GM19372 (cell line): ENCODE results near the gene MICAL3.
"Not testable (repeated sequence)": the region's sequence is repeated elsewhere in the genome, so short reads cannot be mapped to it uniquely, and the experiment has no call there.

Experiments used
- ATAC-seq: cut with Tn5 transposase; IDR thresholded peaks from one replicate; pipeline ENCODE4 v1.9.1; 2021; ENCODE audit warnings: mild to moderate bottlenecking, low read depth, moderate library complexity; ENCODE audit not compliant: unreplicated experiment

The MICAL3 gene

GRCh38 chr22:17893900-17894535 is 130.3 kb downstream of the MICAL3 start:
- ATAC-seq: no peak

- ATAC-seq: no peak
These were observed 132.0 kb downstream of the MICAL3 start for GRCh38 chr22:17892376-17892775.

DNA sequence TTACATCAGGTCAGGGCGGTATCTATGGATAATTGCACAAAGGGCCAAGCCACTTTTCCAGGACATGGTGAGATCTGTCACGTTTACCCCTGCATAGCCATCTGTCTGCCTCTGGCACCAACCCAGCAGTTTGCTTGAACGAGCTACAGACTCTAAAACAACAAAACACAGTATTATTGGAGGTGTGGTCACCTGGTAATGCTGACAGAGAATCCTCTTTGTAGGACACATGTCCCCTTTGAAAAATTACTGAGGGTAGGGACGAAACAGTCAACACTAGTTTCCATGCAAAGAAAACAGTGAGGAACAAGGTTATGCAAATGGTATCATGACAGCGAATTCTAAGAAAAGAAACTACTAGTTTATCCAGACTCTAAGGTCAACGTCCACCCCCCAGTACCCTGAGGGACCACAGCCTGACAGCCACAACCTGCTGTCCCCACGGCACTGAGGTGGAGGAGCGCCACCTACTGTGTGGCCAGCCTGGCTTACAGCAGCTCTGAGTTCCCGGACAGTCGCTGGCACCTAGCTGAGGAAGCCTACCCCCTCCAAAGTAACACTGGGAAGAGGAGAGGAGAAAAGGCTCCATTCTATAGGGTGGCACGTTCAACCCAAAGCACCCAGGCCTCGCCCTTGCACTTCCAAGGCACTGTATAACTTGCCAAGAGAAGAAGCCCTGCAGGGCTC is 132.7 kb downstream of the MICAL3 start:
- no peak for ATAC-seq

DNA sequence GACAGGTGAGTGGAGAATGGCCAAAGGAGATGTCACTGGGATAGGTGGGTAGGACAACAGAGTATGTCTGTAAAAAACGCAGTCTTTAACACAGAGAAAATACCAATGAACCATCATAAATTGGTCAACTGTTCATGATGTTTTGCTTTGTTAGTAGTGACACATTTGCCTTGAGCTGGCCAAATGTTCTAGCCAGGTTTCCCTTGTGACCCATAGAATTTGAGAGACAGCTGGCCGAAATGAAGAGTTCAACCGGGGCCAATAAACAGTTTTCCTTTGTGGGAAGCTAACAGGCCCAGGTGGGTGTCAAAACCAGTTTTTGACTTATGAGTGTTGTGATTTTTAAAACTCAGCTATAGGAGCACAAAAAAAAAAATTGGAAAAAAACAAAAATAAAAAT is 133.5 kb downstream of the MICAL3 start:
- ATAC-seq: no peak

DNA sequence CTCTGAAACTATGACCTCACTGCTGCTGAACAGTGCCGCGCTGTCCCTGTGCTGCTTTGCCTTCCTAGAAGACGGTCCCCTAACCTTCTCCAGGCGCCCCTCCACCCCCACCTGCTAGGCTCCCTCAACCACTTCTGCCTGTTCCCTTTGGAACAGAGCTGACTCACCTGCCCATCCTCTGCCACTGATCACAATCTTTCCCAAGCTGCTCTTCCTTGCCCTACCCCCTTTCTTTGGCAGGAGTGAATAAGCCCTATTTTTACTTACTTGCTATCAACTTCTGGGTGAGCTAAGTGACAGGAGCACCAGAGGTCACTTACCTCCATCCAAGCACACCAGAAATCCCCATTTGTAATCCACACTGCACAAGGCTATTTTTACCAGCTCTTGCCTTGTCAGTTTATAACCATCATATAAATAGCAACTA is 134.1 kb downstream of the MICAL3 start:
- ATAC-seq: no peak

DNA sequence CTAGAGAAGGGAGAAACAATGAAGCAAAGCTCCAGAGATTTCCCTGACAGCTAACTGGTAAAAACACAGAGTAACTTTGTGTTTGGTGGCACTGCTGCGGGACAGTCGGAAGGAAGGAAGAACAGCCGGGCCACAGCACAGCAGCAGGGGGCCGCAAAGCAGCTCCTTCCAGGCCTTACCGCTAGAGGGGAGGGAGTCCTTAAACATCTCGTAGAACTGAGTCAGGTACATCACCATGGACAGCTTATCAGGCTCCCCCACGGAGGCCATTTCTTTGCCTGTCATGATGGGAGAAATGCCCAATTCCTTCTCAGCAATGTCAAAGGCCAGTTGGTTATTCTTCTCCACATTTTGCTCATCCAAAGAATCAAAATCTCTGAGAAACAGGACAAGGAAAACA is 135.5 kb downstream of the MICAL3 start:
- no peak for ATAC-seq

DNA sequence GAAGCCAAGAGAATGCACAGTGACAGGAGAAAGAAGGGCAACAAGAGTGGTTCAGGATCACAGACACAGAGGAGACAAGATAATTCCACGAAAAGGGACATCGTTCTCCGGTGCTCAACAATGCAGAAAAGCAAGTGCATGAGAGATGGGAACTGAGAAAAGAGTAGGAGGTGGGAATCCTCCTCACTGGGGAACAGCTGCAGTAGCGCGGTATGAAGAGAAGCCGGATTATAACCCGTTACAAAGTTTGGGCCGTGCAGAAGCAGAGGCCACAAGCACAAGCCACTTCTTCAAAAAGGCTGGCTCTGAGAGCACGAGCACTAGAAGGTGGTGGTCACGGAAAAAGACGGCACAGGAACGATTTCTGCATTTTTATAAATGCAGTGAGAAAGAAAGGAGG is 135.9 kb downstream of the MICAL3 start:
- no peak for ATAC-seq

DNA sequence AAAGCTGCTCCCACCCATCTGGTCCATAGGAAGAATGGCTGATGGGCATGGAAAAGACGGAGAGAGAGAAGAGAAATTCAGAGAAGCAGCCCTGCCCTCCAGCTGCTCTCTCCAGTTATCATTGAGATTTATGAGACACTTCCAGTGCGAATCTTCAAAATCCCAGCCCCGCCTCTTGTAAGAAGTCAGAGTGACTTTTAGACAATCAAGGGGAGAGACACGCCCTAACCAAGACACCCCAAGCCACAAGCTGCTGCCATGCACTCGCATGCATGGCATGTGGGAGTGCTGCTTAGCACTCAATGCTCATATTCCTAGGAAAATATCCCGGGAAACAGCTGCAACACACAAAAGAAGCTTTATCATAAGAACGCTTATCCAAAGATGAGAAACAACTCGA is 139.5 kb downstream of the MICAL3 start:
- no peak for ATAC-seq

DNA sequence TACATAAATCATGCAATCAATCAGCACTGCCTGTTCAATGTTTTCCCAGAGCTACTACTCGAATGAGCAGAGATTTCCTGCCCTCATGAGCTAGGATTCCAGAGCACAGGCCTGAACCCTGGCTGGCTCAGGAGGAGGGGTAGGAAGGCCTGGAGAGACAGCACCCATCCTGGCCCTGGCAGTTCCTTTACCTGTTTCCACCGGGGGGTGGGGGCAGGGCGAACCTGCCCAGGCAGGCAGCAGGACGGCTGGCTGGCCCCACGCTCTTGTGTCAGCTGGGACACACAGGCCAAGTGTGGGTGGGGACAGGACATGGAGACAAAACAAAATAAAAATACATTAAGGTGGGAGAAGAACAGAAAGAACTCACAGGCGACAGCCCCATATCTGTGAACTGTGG is 140.3 kb downstream of the MICAL3 start:
- no peak for ATAC-seq

- ATAC-seq: no peak
These were observed 141.0 kb downstream of the MICAL3 start for GRCh38 chr22:17883356-17883755.

DNA sequence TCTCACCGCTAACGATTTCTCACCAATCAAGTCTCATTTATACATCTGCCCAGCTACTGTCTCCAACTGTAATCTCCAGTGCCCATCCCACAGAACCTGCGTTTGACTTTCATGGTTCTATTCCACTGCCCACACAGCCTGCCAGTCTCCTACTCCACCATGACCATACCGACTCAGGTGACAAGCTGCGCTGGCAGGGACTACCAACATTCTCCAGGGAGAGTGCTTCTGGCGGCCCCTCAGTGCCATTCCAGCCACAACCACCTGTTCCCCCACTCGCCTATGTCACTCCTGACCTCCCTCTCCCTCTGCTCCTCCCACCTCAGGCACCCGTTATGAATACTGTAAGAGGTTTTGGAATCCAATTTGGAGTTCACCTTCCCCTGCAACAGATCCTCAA is 141.6 kb downstream of the MICAL3 start:
- ATAC-seq: no peak

DNA sequence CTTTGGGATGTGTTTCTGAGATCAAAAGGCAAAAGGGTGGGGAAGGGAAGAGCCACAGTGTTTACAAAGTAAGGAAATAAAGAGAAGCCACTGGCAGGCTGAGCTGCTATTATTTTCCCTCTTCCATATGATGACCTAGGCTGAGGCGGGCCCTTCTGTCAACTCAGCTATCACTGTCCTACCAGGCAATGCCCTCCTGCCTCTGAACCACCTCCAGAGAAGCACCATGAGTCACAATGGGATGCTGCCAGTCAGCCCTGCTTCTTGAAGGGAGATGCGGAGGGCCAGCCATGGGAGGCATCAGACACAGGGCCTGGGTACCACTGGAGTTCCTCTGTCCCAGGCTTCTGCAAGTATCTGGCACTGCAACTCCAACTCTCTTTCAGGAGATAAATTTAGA is 142.2 kb downstream of the MICAL3 start:
- no peak for ATAC-seq

GRCh38 chr22:17881366-17881765 is 143.0 kb downstream of the MICAL3 start:
- ATAC-seq: no peak

DNA sequence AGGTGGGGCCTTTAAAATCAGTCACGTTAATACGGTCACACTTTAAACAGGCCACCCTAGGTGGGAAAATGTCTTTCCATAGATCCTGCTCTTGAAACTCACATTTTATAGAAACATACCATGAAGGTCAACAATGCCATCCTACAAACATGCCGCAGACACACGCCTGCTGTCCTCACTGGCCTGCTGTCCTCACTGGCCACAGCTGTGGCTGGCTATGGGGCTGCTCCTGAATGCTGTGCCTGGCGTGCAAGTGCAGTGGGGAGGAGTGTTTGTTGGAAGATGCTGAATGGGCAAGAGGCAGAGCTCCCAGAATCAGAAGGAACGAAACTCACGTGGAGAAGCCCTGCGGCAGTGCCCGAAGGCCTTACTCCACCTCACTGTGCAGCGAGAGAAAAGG is 143.9 kb downstream of the MICAL3 start:
- ATAC-seq: no peak

DNA sequence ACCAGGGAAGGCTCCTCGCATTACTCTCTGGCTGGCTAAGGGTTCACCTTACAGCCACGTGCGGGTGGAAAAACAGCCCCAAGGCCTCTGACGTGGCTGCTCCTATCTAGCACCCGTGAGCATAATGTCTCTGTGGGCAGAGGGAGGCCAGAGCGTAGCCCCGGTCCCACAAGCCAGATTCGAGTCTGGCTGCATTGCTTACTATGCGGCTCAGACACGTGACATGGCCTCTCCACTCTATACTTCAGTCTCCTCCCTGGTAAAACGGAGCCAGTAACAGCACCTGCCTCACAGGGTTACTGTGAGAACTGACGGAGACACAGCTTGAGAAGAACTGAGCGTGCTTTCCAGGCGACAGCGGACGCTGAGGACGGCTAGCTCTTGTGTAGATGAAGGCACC is 144.3 kb downstream of the MICAL3 start:
- ATAC-seq: no peak

- ATAC-seq: no peak
These were observed 145.4 kb downstream of the MICAL3 start for GRCh38 chr22:17878941-17879340.

- no peak for ATAC-seq
These were observed 146.1 kb downstream of the MICAL3 start for GRCh38 chr22:17878186-17878694.

DNA sequence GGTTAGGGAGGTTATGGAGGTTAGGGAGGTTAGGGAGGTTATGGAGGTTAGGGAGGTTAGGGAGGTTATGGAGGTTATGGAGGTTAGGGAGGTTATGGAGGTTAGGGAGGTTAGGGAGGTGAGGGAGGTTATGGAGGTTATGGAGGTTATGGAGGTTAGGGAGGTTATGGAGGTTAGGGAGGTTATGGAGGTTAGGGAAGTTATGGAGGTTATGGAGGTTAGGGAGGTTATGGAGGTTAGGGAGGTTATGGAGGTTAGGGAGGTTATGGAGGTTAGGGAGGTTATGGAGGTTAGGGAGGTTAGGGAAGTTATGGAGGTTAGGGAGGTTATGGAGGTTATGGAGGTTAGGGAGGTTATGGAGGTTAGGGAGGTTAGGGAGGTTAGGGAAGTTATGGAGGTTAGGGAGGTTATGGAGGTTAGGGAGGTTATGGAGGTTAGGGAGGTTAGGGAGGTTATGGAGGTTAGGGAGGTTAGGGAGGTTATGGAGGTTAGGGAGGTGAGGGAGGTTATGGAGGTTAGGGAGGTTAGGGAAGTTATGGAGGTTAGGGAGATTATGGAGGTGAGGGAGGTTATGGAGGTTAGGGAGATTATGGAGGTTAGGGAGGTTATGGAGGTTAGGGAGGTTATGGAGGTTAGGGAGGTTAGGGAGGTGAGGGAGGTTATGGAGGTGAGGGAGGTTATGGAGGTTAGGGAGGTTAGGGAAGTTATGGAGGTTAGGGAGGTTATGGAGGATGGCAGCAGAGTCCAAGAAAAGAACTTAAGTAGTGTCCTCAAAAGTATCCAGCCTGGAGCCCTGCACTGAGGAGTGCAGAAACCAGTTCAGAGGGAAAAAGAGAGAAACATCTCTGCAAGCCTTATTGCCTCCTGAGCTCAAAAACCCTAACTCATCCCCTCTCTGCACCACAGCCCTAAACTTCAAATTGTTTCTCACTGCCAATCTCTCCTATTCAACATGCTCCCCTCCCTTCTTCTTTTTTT is 147.2 kb downstream of the MICAL3 start:
- not testable (repeated sequence) for ATAC-seq

DNA sequence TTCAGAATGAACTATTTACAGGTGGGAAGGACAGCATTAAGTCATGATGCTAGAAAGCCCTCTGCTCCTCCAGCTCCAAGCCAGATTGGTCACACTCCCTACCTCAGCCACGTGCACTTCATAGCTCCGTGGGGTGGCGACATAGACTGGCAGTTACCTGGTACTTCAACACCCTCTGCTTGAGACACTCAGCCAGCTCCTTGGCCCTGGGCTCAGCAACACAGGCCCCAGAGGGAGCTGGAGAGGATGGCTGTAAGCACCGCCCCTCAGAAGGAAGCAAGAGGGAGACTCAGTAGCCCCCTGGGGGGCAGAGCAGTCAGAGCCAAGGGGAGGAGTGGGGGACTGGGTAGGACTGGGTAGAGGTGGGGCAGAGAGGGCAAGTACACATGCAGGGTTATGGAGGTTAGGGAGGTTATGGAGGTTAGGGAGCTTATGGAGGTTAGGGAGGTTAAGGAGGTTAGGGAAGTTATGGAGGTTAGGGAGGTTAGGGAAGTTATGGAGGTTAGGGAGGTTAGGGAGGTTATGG is 148.0 kb downstream of the MICAL3 start:
- ATAC-seq: no peak

DNA sequence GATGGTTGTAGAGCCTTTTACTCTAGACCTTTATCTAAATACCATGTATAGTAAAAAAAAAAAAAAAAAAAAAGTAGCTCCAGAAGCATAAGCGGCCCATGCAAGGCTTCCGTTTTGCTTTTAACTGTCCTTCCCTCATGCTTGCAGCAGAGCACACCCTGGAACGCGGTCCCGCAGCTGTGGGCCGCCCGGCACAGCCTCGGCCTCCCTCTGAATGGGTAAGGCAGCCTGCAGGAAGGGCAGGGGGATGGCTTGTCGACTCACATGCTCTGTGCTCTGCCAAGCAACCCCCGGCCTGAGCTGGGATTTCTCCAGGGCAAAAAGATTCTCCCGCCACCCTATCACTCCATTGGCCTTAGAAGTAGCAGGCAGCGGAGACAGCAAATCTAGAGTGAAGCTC is 148.7 kb downstream of the MICAL3 start:
- ATAC-seq: no peak

- no peak for ATAC-seq
These were observed 149.2 kb downstream of the MICAL3 start for GRCh38 chr22:17875156-17875555.
